Measurements from ENCODE around the gene SERINC1.

GRCh38 chr6:122416825-122417224 lies 54.8 kb downstream of the SERINC1 start:
- no peak for TF ChIP-seq POLR2A (IDR thresholded peaks at IDR 0.05; ENCODE audit: low read depth, low read length)
- no peak for TF ChIP-seq TAF1 (IDR thresholded peaks at IDR 0.05; ENCODE audit: borderline replicate concordance, low read depth, low read length)
- no peak for TF ChIP-seq POLR2AphosphoS5 (IDR thresholded peaks at IDR 0.05; ENCODE audit: low read depth, low read length)
